Measurements from ENCODE around the gene TKTL1.

The TKTL1 gene

DNA sequence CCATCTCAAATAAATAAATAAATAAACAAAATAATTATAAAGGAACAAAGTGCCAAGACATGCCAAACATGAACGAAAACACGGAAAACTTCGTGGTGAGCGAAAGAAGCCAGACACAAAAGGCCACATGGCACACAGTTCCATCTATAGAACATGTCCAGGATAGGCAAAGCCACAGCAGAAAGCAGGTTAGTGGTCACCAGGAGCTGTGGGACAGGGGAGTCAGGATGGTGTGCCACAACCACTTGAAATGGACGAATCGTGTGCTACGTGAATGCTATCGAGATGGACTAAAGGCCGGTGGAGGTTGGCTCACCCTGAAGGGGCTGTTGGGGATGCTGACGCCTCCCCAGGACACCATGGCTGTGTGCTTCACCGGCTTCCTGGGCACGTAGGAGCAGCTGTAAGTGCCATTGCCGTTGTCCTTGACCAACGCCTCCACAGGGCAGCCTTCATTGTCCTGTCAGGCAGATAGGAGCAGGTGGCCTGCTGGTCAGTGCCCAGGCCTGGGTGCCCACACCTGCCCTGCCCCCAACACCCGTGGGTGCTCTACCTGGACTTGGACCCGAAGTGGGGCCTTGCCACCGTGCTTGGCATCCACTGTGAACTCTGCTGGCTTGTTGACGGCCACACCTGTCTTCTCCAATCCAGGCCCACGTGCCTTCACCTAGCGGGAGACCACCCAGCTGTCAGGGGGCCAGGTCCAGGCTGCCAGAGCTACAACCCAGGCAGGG, 68.3 kb downstream of the TKTL1 start:
- DNase-seq: no peak

DNA sequence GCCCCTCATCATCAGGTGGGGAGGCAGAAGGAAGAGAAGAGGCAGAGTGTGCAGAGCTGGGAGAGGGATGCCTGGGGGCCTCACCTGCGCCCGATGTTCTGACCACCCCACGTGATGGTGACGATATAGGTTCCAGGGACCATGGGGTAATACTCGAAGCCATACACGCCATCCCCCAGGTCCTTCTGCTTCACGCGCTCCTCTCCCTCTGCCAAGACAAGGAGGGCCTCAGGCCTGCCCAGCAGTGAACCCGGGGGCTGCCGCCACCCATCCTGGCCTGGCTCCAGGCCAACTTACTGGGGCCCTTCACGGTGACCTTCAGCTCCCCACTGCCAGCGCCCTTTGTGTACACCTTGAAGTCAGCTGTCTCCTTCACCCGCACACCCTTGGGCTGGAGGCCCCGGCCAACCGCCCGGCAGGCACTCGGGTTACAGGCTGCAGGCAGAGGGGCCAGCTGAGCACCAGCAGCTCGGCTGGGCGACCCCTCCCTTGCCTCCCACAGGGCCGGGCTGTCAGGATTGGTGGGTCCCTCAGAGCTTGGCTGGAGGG, 69.5 kb downstream of the TKTL1 start:
- DNase-seq: no peak

DNA sequence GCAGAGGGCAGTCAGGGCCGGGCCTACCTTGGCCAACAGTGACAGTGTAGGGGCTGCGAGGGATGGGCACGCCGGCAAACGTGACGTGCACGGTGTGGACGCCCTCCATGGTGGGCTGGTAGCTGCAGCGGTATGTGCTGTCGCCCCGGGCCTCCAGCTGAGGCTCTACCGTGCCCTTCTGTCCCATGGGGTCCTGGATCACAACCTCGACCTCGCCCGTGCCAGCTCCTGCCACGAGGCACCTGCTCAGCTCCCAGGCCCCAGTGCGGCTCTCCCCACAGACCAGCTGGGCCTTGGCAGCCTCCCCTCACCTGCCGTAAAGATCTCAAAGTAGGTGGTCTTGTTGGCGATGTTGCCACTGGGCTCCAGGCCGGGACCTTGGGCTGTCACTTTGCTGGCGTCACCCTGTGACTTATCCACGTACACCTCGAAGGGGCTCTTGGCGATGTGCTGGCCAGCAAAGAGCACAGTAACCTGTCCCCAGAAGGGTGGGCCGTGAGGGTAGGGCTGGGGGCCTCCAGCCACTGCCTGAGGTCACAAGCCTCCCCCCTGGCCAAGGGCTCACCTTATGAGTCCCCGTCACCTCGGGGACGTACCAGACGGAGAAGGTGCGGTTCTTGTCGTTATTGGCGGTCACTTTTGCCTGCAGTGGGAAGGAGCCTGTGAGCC, 70.5 kb downstream of the TKTL1 start:
- DNase-seq: no peak

DNA sequence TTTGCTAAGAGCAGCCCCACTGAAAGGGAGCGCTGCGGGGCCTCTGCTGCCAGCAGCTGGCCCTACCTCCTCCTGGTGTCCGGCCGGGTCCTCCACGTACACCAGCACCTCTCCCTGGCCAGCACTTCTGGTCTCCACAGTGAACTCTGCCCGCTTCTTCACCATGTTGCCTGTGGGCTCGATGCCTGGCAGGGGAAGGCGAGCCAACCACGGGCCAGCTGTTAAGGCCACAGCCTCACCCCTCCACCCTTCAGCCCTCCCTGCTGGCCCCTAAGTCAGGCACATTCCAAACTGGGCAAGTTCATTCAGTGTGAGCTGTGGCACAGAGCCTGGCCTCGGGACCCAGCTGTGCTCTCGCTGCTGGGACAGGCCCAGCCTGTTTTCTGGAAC, 71.1 kb downstream of the TKTL1 start:
- no peak for DNase-seq

DNA sequence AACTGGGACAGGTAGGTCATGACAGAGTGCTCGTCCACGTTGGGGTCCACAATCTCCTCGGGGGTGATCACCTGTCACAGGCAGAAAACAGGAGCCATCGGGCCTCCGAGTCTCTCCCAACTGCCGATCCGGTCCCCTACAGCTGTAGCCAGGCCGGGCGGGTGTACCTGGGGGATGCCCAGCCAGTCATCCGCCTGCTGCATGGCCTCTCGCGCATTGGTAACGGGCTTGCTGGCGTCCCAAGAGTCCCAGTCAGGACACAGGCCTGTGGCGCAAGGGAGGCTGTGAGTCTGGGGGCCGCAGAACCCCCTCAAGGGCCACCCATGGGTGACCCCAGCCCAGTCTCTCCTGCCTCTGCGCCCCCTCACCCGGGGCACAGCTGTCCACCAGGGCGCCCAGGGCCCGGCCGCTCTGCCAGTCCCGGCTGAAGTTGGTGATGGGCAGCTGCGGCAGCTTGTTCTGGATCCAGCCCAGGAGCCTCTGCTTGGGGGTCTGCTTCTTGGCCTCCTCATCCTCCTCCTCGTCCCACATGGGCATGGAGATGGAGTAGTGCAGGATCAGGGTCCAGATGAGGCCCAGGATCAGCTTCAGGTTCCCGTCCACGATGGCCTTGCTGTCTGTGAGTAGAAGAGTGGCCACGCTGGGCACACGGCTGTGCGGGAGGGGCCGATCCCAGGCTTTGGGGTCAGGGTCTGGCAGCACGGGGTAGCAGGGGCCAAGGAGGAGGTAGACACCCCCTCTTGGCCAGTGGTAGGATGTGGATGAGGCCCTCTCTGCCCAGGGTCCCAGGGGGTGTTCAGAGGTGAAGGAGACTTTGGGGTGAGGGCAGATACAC, 72.1 kb downstream of the TKTL1 start:
- DNase-seq: no peak

DNA sequence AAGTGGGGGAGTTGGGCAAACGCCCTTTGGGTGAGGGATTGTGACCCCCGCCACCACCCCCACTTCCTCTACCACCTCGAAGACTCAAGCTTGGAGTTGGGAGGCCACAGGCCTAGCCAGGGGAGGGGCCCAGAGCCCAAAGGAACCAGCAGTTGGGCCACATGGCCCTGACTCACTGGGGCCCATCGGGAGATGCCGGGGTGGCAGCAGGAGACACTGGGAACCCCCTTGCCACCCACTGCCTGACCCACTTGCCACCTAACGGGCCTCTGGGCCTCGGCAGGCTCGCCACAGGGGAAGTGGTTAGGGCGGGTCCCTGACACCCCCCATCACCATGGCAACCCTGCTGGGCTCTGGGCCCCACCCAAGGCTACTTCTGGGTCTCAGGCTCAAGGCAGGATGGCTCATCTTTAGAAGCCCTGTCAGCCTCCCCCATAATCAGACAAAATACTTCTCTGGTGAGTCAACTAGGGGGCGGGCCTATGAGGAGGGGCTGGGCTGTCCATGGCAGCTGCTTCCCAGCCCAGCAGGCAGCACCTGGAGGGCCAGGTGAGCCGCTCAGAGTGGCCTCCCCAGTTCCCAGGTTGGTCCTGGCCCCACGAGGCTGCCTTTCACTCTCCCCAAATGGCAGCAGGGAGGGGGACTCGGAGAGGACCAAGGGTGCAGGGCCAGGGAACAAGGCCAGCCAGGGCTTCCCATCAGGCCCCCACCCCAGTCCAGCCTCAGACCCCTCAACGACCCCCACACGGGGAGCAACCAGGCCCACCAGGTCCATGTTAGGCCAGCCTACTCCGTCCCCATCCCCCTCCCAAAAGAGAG, 73.2 kb downstream of the TKTL1 start:
- peak; percentile 88 for DNase-seq

DNA sequence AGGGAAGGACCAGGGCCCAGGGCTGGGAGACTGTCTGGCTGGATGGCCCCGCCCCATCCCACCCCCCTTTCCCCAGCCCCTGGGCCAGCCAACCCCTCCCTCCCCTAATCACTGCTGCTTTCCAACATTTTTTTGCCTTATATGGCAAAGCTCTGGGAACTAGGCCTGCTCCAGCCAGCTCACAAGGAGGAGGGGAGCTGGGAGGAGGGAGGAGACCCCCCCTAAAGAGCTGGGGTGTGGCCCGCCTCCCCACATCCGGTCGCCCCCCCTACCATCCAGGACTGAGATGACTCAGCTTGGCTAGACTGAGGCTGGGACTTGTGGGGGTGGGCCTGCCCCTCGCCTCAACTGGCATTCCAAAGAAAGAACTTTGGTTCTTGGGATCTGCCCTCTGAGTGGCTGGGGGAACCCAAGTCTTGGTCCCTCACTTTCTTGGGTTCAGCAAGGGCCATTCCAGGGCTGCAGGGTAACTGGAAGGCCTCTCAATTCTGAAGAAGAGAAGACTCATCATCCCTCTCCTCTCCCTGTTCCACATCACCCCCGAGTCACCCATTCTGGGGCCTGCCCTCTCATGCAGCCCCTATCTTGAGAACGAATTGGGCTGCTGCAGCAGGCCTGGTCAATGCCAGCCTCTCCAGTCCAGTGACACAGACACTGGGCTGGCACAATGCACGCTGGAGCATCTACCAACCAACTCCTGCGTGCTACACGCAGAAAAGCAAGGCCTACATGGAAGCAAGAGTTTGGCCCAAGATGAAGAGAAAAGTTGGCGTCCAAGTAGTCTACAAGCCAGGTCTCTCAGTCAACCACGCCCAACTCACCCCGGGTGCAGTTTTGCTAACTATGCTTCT, 74.1 kb downstream of the TKTL1 start:
- peak; percentile 80 for DNase-seq

DNA sequence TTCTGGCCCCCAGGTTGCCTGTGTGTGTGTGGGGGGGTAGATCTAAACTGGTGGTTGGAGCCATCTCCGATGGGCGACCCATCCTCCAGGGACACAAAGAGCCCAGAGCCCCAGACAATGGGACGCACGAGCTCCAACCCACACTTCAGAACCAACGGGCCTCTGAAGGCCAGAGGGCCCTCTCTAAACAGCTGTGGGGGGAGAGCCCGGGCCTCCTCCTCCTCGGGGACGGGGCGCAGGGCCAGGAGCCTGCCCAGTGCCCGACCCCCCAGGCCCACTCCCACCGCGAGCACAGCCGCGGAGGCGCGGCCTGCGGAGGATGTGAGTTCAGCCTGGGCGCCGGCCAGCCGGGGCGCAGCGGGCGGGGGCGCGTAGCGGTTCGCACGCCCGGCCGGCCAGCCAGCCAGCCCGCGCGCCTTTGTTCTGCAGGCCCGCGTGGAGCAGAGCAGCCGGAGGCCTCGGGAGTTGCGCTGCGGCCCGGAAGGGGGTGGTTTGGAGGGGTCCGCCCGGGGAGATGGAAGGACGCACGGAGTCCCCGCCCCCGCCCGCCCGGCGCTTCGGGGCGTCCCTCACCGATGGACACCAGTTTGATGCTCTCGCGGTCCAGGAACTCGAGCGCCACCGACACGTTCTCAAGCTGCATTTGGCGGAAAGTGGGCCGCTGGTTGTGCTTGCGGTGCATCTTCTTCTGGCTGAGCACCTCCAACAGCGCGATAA, 74.9 kb downstream of the TKTL1 start:
- DNase-seq: peak; percentile 53

DNA sequence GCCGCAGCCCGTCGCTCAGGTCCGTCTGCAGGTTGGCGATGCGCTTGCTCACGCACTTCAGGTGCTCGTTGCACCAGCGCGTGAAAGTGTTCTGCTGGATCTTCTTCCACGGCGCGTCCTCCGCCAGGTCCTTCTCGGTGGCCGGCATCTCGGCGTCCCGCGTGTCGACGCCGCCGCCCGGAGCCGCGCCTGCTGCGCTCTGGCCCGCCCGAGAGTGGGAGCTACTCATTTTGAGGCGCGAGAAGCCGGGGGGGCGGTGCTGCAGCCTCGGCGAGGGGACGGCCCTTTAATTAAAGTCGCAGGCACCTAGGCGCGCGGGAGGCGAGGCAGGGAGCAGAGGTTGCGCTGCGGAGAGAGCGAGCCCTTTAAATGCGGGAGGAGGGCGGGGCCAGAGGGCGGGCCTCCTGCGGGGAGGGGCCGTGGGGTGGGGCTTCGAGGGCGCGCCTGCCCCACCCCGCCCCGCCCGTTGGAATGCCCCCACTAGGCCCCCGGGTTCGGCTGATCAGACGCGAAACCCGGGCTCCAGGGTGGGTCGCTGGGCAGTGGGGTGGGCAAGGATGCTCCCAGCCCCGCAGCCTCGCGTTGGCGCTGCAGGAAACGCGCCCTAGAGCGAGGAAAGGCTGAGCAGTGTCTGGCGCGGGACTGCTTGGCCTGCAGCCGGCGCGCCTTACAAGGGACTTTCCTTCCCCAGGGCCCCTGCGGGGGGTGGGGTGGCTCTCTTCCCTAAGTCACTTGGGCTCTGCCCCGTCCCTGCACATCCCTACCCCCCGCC, 75.6 kb downstream of the TKTL1 start:
- DNase-seq: peak; percentile 94

DNA sequence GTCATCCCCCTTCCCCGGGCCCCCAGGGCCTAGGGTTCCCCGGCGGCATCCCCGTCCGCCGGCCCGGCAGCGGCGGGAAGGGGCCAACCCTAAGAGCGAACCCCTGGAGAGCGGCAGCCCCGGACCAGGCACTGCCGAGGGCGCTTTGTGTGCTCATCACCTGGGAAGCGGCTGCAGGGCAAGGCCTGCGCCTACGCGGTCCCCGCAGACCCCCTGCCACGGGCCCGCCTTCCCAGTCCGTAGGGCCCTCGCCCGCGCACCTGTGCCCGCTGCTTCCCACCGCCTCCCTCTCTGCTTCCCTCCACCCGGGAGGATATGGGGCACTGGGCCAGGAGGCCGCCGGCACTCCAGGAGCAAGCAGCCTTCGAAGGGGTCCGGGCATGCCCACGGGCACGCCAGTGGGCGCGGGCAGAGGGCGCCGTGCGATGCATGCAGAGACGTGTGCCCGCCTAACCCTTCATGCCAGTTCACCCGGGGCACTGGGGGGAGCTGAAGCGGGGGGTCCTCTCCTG, 76.2 kb downstream of the TKTL1 start:
- DNase-seq: no peak

DNA sequence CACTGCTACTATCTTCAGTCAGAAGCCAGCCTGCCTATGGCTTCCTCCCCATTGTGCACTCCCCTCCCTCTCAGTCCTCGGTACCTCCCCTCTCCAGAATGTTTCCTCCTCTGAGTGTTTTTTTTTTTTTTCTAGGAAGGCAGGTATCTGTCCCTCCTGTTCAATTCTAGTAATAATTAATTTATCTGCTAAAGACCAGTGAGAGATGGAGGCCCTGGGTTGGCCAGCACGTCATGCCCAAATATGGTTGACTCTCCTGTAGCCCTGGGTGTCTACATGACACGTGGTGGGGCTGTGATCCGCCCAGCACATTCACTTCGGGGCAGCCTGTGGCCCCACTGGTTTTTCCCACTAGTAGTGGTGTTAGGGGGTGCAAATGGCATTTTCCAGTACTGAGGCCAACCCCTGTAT, 77.0 kb downstream of the TKTL1 start:
- peak; percentile 26 for DNase-seq

DNA sequence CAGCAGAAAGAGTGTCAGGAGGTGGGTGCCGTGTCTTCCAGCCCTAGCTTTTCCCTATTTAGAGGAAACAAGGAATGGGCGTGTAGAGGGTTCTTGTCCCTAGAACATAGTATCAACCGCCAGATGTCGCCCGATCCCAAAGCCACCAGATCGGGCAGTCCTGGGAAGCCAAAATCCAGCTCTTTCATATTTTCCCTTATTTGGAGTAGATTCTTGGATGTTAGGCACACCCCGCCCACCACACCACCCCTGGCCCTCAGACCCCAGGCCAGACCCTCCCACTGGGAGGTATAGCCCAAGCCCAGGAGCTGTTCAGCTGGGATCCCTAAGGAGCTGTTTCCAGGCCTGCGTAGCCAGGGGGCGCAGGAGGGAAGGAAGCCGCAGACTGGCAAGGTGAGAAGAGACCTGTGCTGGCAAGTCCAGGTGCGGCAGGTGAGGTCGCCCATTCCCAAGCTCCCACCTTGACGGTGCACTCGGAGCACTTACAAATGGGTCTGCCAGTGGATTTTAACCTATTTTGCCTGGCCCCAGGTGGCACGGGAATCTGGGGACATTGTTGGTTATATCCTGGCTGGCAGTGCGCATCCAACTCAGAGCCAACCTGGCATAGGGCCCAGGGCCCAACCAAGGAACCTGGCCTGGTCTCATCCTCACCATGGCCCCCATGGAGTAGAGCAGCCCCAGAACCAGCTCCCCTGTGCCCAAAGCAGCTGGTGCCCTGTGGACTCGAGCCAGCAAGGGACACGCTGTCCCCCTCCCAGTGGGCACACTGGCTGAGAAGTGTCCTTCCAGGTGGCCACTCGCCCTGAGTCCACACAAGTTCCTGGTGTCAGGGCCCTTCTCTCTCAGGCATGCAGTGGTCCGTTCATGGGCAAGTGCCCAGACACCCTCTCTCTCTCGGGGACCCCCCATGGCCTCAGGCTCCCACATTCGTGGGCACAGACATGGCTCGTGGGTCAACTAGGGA, 78.0 kb downstream of the TKTL1 start:
- no peak for DNase-seq

DNA sequence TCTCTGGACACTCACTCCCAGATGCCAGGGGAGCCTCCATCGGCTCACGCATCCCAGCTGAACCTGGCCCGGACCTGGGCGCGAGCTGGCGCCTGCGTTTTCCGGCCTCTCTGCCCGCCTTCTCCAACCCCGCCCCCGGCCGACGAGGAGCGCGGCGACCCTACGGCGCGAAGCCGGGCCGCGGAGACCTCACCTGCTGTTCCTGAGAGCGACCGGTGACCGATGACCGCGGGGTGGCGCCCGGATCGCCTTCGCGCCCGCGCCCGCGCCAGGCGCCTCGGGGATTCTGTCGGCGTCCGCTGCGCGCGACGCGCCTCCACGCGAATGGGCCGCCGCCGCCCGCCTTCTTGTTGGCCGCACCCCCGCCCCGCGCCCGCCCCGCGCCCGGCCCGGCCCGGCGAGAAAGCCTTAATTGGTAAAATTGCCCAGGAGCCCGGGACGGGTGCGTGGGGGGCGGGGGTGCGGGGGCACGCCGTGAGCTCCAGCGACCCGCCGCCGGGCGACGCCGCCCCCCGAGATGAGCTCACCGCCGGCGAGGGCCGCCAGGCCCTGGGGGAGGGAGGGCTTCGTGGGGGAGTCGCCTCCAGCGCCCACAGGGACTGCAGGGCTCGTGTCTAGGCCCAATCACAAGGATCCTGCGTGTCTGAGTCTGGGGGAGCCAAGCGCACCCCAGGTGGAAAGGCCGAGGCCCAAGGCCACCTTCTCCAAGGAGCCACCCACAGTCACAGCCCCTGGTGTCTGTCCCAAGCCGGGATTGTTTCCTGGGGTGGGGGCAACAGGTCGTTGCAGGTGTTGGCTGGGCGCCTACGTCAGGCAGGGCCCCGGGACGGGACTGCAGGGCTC, 78.9 kb downstream of the TKTL1 start, which contains the start of gene FLNA:
TSS of gene FLNA (minus strand) at position 322 of the 843 bp plus-strand sequence. CDS start 3,389 bp downstream, outside the sequence.
- DNase-seq: peak; percentile 34

DNA sequence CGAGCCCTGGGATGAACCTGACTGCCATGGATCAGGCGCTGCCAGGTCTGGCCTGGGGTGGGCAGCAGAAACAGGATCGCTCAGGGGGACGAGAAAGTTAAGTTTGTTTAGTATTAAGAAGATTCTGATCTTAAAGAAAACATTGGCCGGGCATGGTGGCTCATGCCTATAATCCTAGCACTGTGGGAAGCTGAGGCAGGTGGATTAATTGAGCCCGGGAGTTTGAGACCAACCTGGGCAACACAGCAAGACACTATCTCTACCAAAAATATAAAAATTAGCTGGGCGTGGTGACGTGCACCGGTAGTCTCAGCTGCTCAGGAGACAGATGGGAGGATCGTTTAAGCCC, 79.5 kb downstream of the TKTL1 start:
- no peak for DNase-seq

DNA sequence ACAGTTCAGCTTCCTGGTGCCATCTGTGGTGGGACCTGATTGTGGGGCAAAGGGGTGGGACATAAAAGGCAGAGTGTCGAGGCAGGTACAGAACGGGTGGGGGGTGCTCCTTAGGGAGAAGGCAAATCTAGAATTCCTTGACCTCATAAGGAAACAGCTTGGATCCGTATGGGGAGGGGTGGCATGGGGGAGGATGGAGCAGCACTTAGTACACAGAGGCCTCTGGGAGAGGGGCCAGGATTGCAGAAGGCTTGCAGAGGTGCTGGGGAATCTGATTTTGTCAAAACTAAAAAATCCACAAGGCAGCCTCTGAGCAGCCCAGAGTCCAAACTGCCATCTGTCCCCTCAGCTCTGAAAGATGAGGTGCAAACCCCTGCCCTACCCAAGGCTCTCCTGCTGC, 81.2 kb downstream of the TKTL1 start:
- DNase-seq: no peak

DNA sequence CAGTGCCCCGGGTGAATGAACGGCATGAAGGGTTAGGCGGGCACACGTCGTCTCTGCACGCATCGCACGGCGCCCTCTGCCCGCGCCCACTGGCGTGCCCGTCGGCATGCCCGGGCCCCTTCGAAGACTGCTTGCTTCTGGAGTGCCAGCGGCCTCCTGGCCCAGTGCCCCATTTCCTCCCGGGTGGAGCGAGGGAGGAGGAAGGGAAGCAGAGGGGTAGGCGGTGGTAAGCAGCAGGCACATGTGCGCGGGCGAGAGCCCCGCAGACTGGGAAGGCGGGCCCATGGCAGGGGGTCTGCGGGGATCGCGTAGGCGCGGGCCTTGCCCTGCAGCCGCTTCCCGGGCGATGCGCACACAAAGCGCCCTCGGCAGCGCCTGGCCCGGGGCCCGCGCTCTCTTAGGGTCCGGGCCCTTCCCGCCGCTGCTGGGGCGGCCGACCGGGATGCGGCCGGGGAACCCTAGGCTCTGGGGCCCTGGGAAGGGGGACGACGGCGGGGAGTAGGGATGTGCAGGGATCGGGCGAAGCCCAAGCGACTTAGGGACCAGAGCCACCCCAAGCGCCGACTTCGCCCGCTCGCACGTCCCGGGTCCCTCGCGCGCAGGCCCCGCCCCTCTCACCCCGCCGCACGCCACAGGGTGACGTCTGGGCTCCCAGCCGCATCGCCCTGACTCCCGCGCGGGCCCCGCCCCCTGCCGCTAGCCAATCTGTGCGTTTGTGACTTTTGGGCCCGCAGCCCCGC, 82.6 kb downstream of the TKTL1 start:
- DNase-seq: no peak

Measured in OCI-M1 (cell line).